HK-2 (cell line): ENCODE measurements around the gene MGARP.
"Not testable (repeated sequence)": the region's sequence is repeated elsewhere in the genome, so short reads cannot be mapped to it uniquely, and the experiment has no call there.

Experiments used
- DNase-seq: peaks from one replicate; pipeline ENCODE4 v3.0.0-alpha.2; 2018; ENCODE audit not compliant: unreplicated experiment

MGARP gene

DNA sequence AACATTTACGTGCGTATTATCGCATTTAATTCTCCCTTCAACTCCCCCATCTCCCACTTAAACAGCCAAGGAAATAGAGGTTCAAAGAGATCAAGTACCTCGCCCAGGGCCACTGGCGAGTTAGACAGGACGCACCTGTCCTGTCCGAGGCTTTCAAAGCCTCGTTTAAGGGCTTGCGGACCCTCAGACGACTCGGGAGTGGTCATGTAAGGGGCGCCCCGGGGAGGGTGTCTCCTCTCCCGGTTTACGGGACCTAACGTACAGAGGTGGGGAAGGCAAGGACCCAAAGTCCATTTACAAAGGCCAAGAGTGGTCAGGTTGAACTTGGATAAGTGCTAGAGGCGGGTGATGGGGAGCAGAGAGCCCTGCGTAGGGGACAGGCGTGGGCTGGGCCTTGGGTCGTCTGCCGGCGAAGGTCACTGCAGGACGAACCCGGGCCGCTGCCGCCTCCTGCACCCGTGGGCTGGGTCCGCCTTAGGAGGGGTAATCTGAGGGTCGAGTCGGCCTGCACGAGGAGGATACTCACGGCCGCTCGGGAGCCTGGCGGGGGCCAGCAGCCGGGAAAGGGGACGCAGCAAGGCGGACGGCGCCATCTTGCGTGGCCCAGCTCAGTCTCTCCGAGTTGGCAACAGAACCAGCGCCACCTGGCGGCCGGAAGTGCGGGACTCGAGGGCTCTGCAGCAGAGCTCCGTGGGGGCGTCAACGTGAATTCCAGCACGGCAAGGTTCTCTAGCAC lies 15.3 kb upstream of the MGARP start:
- peak; percentile 99 for DNase-seq

DNA sequence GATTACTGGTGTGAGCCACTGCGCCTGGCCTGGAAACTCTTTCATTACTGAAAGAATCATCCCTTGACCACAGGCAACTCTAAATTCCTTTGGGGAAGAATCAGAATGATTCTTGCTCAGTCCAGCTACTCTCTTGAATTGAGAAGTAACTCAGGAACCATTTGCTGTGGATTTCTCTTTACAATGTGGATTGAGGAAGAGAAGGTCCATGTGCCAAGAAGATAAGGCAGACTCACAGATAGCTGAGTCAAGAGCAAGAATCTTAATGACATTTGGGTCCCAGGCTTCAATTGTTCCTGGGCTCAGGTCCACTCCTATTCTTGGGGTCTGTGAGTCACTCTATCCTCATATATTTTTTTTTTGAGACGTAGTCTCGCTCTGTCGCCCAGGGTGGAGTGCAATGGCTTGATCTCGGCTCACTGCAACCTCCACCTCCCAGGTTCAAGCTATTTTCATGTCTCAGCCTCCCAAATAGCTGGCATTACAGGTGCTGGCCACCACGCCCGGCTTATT lies 6.2 kb upstream of the MGARP start:
- DNase-seq = no peak

DNA sequence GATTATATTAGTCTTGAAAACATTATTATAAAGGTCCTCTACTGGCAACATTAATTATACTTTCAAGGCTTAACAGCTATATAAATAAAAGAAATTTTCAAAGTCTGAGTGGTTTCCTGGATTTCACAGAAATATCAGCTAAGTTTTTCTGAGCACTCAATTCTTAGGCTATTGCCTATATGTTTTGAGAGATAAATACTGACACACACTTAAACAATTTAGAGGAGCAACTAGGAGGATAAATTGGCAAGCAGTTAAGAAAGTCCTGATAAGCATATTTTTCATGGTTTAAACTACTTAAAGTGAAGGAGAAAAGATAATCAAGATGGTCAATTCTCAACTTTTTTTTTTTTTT lies 2.7 kb upstream of the MGARP start:
- DNase-seq = no peak

GRCh38 chr4:139282065-139282720 lies 2.2 kb upstream of the MGARP start:
- DNase-seq = no peak

GRCh38 chr4:139278912-139279759 lies 889 bp downstream of the MGARP start:
- no peak for DNase-seq

DNA sequence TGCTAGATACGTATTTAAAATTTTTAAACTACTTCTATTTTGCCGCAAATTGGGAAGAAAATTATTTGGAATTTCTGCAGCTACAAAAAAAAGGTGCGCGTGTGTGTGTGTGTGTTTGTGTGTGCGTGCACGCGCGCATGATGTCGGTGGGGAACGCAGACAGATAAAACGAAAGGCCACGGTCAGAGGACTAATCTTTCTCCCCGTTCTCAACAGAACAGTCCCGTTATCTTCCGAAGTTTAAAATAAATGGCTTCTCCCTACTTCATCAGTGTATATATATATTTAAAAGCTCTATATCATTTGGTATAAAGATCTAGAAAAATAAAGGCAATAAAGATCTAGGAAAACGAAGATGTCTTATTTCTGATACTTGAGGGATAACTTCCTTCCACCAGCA lies 1.5 kb downstream of the MGARP start:
- DNase-seq = no peak

- DNase-seq = no peak
Observed at GRCh38 chr4:139275281-139275735, 4.7 kb downstream of the MGARP start.

- no peak for DNase-seq
Observed at GRCh38 chr4:139274790-139275189, 5.2 kb downstream of the MGARP start.

- DNase-seq = no peak
Observed at GRCh38 chr4:139273835-139274234, 6.2 kb downstream of the MGARP start.

DNA sequence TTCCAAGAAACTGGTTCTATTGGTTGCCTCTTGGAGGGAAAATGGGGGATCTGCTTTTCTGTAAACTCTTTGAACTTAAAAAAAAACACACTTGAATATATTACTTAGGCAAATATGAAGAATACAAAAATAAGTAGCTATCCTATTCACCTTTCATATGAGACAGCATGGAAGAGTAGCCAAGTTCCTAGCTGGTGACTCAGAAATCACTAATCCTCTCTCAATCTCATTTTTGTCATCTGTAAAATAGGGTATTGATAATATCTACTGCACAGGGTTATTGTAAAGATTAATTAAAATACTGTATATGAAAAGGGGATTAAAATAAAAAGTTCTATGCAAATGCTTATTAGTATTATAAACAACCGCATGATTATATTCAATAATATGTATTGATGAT lies 12.7 kb downstream of the MGARP start:
- DNase-seq = no peak

- peak; percentile 65 for DNase-seq
Observed at GRCh38 chr4:139266583-139267257, 13.3 kb downstream of the MGARP start.

DNA sequence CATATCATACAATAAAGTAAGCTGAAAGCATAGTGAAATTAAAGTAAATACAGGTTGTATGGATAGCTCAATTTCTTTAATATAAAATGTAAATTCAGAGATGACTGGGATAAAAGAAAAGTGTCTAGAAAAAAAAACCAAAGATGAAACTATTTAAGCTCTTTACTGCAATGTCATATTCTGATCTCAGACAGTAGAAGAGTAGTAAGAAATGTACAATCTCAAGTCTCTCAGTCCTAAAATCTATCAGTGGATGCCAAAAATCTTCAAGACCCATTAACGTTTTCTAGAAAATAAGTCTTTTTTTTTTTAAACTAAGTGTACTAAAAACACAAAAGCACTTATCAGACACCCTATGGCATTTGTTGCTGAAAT lies 13.8 kb downstream of the MGARP start:
- no peak for DNase-seq

DNA sequence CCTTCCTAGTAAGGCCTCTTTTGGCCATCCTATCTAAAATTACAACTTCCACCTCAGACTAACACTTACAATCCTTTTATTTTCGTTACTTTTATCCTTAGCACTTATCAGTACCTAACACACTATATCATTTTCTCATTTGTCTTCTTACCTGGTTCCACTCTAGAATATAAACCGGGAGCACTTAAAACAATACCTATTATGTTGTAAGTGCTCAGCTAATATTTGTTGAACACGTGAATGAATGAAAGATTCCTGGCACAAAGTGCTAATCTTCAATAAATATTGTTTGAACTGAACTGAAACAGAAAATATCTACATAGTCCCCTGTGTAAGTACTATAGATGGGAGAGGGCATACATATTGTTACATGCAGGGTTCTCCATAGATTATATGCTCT lies 14.4 kb downstream of the MGARP start:
- no peak for DNase-seq

- DNase-seq = no peak
Observed at GRCh38 chr4:139256349-139256748, 23.7 kb downstream of the MGARP start.

GRCh38 chr4:139255581-139255980 lies 24.4 kb downstream of the MGARP start:
- DNase-seq = not testable (repeated sequence)

DNA sequence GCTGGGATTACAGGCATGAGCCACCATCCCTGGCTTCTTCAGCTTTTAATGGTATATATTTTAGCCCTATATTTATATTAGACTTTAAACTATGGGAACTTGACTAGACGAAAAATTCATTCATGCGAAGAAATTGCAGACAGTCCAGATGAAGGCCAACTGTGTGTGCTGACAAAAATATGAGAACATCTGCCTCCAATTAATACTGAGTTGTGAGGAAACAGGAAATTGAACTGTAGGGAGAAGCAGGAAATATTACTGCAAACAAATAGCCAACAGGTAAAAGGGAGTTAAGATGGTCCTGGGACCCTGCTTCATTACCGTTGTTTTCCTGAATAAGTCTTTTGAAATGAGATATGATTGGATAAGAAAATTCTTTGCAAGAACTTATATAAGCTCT lies 26.3 kb downstream of the MGARP start:
- no peak for DNase-seq

DNA sequence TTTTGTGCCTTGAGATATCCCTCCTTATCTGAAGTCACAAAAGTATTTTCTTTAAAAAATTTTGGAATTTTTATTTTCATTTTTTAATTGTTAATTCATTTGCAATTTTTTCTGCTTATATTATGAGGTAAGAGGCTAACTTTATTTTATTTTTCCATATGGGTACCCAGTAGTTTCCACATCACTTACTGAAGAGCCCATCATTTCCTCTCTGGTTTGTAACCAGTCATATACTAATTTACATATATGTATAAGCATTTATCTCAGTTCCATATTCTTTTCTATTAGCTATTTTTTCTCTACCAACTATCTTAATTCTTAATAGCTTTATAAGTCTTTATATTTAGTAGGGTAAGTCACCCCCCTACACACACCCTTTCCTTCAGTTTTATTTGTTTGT lies 27.0 kb downstream of the MGARP start:
- no peak for DNase-seq

DNA sequence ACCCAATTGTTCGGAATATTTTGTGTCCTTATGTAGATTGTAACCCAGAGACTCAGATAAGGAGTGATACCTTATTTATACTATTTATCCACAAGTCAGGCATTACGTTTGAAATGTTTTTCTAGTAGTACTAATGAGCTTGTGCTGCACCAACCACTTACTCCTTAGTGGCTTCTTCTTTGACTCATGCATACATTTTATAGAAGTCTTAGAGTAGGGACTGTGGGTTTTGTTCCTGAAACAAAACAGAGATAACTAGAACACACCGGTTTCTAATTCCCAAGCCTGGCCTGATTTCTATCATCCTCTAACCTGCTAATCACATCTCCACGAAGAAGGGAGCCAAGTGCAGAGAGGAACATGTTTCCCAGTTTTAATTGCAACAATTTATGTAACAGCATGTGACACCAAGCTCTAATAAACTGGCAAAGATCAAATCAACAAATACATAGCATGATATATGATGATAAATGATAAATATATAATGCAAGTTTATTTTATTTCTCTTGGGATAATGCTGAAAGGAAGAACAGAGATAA lies 32.3 kb downstream of the MGARP start:
- no peak for DNase-seq

DNA sequence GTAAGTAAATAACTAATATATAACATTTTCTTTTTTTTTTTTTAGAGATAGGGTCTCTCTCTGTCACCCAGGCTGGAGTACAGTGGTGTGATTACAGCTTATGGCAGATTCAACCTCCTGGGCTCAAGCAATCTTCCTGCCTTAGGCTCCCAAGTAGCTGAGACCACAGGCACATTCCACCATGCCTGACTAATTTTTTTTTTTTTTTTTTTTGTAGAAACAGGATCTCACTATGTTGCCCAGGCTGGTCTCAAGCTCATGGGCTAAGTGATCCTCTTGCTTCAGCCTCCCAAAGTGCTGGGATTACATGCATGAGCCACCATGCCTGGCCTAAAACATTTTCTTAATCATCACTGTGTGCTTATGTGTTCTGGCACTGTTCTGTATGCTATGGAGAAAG lies 32.8 kb downstream of the MGARP start:
- no peak for DNase-seq

DNA sequence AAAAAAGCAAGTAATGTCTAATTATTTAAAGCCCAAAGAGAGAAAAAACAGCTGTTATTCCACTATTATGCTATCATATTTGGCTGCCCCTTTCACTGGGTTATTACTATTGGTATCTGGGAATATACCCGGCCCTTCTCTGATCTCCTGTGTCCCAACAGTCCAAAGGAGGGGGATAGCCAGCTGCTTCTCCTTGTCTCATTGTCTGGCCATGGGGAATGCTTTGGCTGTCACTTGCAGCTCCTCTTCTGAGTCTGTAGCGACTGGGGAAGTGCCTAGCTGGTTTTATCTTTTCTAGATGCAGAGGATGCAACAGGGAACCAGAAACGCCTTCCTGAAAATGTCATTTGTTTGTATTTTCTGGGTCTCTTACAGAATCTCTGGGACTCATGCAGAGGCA lies 33.9 kb downstream of the MGARP start:
- DNase-seq = no peak

DNA sequence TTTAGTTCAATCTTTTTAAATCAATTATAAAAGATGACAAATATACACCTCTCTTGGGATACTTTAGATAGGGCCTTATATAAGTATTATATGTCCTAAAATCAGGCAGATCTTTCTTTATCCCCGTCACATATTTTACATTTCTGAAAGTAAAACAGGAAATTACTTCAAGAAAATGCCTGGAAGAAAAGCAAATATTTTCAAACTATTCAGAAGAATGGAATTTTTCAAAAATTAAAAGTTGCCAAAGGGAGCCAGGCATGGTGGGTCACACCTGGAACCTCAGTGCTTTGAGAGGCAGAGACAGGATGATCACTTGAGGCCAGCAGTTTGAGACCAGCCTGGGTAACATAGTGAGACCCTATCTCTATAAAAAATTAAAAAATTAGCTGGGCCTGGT lies 34.4 kb downstream of the MGARP start:
- no peak for DNase-seq
